Gastroesophageal sphincter (tissue), 3 donors: Measurements from ENCODE around the gene ABHD12.

Source experiments
- CTCF ChIP-seq, 4 experiments: fragments of 200-600 bp in 2 of 4; fragments of 450-650 bp in 2 of 4; sonication (generic) in 1 of 4; IDR thresholded peaks; one replicate each; pipeline ENCODE4 v1.5.1; 2017 to 2019; ENCODE audit warnings: antibody characterized with exemption in 4 of 4, mild to moderate bottlenecking in 2 of 4, moderate library complexity in 2 of 4
- POLR2A ChIP-seq, 2 donors: fragments of 450-650 bp; IDR thresholded peaks; one replicate each; pipeline ENCODE4 v1.6.1; 2017; ENCODE audit warnings: antibody characterized with exemption in 2 of 2, mild to moderate bottlenecking in 2 of 2, moderate library complexity in 1 of 2

DNA sequence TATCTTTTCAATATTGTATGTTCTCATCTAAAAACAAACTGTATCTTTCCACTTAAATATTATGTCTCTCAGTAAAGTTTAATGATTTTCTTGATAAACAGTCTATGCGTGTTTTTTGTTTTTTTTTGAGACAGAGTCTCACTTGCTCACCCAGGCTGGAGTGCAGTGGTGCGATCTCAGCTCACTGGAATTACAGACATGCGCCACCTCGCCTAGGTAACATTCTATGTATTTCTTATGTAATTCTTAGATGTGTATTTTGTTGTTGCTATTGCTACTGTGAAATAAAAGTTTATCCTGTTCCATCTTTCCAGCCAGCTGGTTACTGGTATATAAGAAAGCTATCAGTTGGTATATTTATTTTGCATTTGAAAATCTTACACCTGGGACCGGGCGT, 29.4 kb downstream of the ABHD12 start:
- TF ChIP-seq CTCF (IDR thresholded peaks at IDR 0.05) = no peak
- no peak for TF ChIP-seq POLR2A (IDR thresholded peaks at IDR 0.05)
